BLaER1 (cell line): ENCODE data around the gene ECD.

Experiments
- H3K27ac ChIP-seq: shearing (Covaris generic); formaldehyde crosslinking; 2 replicates; pipeline ENCODE4 v1.8.1; 2022
- H3K27me3 ChIP-seq: shearing (Covaris generic); formaldehyde crosslinking; 2 replicates; pipeline ENCODE4 v1.8.1; 2022
- H3K36me3 ChIP-seq: shearing (Covaris generic); formaldehyde crosslinking; 2 replicates; pipeline ENCODE4 v1.8.1; 2022
- H3K4me1 ChIP-seq: shearing (Covaris generic); formaldehyde crosslinking; 2 replicates; pipeline ENCODE4 v1.8.1; 2022
- H3K4me2 ChIP-seq: shearing (Covaris generic); formaldehyde crosslinking; 2 replicates; pipeline ENCODE4 v1.8.1; 2022
- H3K4me3 ChIP-seq: shearing (Covaris generic); formaldehyde crosslinking; 2 replicates; pipeline ENCODE4 v1.8.1; 2022
- H3K9ac ChIP-seq: shearing (Covaris generic); formaldehyde crosslinking; 2 replicates; pipeline ENCODE4 v1.8.1; 2022
- H3K9me3 ChIP-seq: shearing (Covaris generic); formaldehyde crosslinking; 2 replicates; pipeline ENCODE4 v1.8.1; 2022
- H4K20me1 ChIP-seq: shearing (Covaris generic); formaldehyde crosslinking; 2 replicates; pipeline ENCODE4 v1.8.1; 2022
- Cebpa-rat ChIP-seq: shearing (Covaris generic); IDR thresholded peaks from 2 replicates; pipeline ENCODE4 v1.8.1; 2022

ECD gene

GRCh38 chr10:73167783-73168464, at the start of gene ECD, which contains the start of gene FAM149B1:
Gene ECD, minus strand, starts transcription at chr10:73168008. Its CDS starts 4,071 bp downstream, at chr10:73163937.
Gene FAM149B1, plus strand, starts transcription at chr10:73168119. Its CDS starts 221 bp downstream, at chr10:73168340.
- Histone ChIP-seq H3K4me1 (peaks cover 27% of the 10 kb centered on the region), H3K4me2 (peak within 1 kb of the TSS; percentile 96), H3K36me3 (peaks cover 21% of the 10 kb centered on the region), H3K4me3 (peak within 1 kb of the TSS; percentile 77), H3K27ac (peak within 1 kb of the TSS; percentile 86), H4K20me1 (peaks cover 27% of the 10 kb centered on the region), H3K27me3 (no peaks in the 10 kb centered on the region), H3K9ac (peak within 1 kb of the TSS; percentile 90), H3K9me3 (no peaks in the 10 kb centered on the region)
- TF ChIP-seq Cebpa-rat: no peak

GRCh38 chr10:73215749-73216148, 47.9 kb upstream of the ECD start:
- Histone ChIP-seq H3K4me3 (no peak overlapping the region), H4K20me1 (no peaks in the 10 kb centered on the region), H3K27me3 (no peaks in the 10 kb centered on the region), H3K4me2 (no peak overlapping the region), H3K4me1 (no peaks in the 10 kb centered on the region), H3K27ac (no peak overlapping the region), H3K36me3 (peaks cover 37% of the 10 kb centered on the region), H3K9ac (no peak overlapping the region), H3K9me3 (peaks cover 5% of the 10 kb centered on the region; the same call in 1 of the 2 replicates)
- no peak for TF ChIP-seq Cebpa-rat

DNA sequence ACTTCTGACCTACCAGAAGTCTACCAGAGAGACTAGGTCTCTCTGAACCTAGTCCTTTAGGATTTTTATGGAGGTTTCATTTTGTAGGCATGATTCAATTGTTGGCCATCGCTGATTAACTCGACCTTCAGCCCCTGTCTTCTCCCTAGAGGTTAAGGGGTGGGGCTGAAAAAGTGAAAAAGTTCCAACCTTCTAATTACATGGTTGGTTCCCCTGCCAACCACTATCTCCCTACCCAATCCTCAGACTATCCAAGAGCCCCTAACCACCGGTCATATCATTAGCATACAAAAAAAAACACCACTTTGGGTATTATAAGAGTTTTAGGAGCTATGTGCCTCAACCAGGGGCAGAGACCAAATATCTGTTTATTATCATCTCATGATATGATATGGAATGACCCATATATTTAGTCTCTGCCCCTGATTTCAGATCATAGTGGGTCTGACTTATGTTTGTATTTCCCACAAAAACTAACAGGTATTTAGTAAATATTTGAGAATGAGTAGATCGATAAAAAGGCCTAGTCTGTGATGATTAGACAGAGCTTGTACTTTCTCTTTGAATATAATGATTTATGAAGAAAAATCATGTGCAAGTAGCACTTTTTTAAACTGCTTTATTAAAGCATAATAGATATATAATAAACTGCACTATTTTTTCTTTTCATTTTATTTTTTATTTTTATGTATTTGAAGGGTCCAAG, 43.5 kb upstream of the ECD start:
- Histone ChIP-seq H3K4me2 (no peak overlapping the region), H3K9me3 (peaks cover 9% of the 10 kb centered on the region), H3K4me3 (no peak overlapping the region), H3K4me1 (no peaks in the 10 kb centered on the region), H3K9ac (no peak overlapping the region), H3K27ac (no peak overlapping the region), H3K27me3 (no peaks in the 10 kb centered on the region), H3K36me3 (peaks cover 30% of the 10 kb centered on the region), H4K20me1 (no peaks in the 10 kb centered on the region)
- TF ChIP-seq Cebpa-rat: no peak

- no peak for TF ChIP-seq Cebpa-rat
- Histone ChIP-seq H3K4me3 (no peak overlapping the region), H3K9me3 (peaks cover 15% of the 10 kb centered on the region), H4K20me1 (no peaks in the 10 kb centered on the region), H3K27ac (no peak overlapping the region), H3K4me1 (no peaks in the 10 kb centered on the region), H3K27me3 (no peaks in the 10 kb centered on the region), H3K4me2 (no peak overlapping the region), H3K36me3 (peaks cover 33% of the 10 kb centered on the region), H3K9ac (no peak overlapping the region)
Measured at GRCh38 chr10:73210395-73211105, 42.7 kb upstream of the ECD start.

GRCh38 chr10:73209705-73210104, 41.9 kb upstream of the ECD start:
- Histone ChIP-seq H4K20me1 (no peaks in the 10 kb centered on the region), H3K27me3 (no peaks in the 10 kb centered on the region), H3K4me3 (no peak overlapping the region), H3K36me3 (peaks cover 33% of the 10 kb centered on the region), H3K4me1 (no peaks in the 10 kb centered on the region), H3K9ac (no peak overlapping the region), H3K4me2 (no peak overlapping the region), H3K27ac (no peak overlapping the region), H3K9me3 (peaks cover 15% of the 10 kb centered on the region)
- TF ChIP-seq Cebpa-rat: no peak

DNA sequence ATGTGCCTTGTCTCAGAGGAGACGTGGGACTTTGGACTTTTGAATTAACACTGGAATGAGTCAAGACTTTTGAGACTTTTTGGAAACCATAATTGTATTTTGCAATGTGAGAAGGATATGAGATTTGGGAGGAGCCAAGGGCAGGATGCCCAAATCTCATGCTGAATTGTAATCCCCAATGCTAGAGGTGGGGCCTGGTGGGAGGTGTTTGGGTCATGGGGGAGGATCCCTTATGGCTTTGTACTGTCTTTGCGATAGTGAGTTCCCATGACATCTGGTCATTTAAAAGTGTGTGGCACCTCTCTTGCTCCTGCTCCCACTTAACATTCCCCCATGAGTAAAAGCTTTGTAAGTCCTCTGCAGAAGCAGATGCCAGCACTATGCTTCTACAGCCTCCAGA, 40.1 kb upstream of the ECD start:
- no peak for TF ChIP-seq Cebpa-rat

DNA sequence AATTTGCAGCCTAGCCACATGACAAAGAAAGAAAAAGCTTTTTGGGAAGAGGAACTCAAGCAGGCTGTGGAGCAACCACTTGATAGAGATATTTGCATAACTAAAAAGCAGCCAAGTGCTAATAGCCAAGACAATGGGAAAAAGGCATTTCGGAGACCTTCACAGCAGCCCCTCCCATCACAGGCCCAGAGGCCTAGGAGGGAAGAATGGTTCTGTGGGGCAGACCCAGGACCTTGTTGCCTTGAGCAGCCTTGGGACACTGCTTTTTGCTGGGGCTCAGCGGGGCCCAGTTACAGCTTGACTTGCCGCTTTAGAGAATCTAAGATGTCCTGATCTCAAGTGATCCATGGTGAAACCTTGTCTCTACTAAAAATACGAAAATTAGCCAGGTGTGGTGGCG, 38.6 kb upstream of the ECD start:
- Histone ChIP-seq H3K4me2 (no peak overlapping the region), H3K4me3 (no peak overlapping the region), H3K27ac (no peak overlapping the region), H3K27me3 (no peaks in the 10 kb centered on the region), H3K9ac (no peak overlapping the region), H3K4me1 (no peaks in the 10 kb centered on the region), H4K20me1 (no peaks in the 10 kb centered on the region), H3K36me3 (peaks cover 33% of the 10 kb centered on the region), H3K9me3 (peaks cover 15% of the 10 kb centered on the region)
- TF ChIP-seq Cebpa-rat: no peak

More for the DNA sequence above, 40.1 kb upstream of the ECD start:
- Histone ChIP-seq H3K4me3 (no peak overlapping the region), H3K36me3 (peaks cover 33% of the 10 kb centered on the region), H3K27me3 (no peaks in the 10 kb centered on the region), H3K27ac (no peak overlapping the region), H4K20me1 (no peaks in the 10 kb centered on the region), H3K9me3 (peaks cover 15% of the 10 kb centered on the region), H3K4me1 (no peaks in the 10 kb centered on the region), H3K4me2 (no peak overlapping the region), H3K9ac (no peak overlapping the region)

DNA sequence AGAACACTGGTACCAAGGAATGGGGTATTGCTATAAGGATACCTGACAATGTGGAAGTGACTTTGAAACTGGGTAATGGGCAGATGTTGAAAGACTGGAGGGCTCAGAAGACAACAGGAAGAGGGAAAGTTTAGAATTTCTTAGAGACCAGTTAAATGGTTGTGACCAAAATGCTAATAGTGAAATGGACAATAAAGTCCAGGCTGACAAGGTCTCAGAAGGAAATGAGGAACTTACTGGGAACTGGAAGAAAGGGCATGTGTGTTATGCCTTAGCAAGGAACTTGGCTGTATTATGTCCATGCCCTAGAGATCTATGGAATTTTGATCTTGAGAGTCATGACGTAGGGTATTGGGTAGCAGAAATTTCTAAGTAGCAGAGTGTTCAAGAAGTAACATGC, 38.1 kb upstream of the ECD start:
- Histone ChIP-seq H3K9me3 (peaks cover 15% of the 10 kb centered on the region), H3K4me3 (no peak overlapping the region), H3K9ac (no peak overlapping the region), H4K20me1 (no peaks in the 10 kb centered on the region), H3K27me3 (no peaks in the 10 kb centered on the region), H3K4me1 (no peaks in the 10 kb centered on the region), H3K4me2 (no peak overlapping the region), H3K36me3 (peaks cover 29% of the 10 kb centered on the region), H3K27ac (no peak overlapping the region)
- no peak for TF ChIP-seq Cebpa-rat

GRCh38 chr10:73205081-73205480, 37.3 kb upstream of the ECD start:
- no peak overlapping the region for H3K4me2 ChIP-seq
- no peak overlapping the region for H3K27ac ChIP-seq
- H4K20me1 ChIP-seq: no peaks in the 10 kb centered on the region
- TF ChIP-seq Cebpa-rat: no peak
- no peak overlapping the region for H3K4me3 ChIP-seq
- no peaks in the 10 kb centered on the region for H3K4me1 ChIP-seq
- H3K36me3 ChIP-seq: peaks cover 26% of the 10 kb centered on the region
- no peaks in the 10 kb centered on the region for H3K27me3 ChIP-seq
- H3K9ac ChIP-seq: no peak overlapping the region
- H3K9me3 ChIP-seq: peaks cover 15% of the 10 kb centered on the region

DNA sequence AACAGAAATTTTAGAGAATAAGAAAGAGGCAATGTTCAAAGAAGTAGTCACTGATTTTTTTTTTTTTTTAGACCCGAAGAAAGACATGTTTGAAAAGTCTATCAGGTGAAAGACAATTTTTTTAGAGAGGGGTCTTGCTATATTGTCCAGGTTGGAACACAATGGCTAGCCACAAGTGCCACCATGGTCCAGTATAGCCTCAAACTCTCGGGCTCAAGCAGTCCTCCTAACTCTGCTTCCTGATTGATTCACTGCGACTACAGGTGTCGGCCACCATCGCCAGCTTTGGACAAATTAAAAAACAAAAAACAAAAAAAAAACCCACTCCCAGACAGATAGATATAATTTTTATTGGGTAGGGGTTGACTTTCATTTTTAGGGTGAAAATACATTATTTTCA, 22.4 kb upstream of the ECD start:
- H3K4me3 ChIP-seq: no peak overlapping the region
- no peaks in the 10 kb centered on the region for H3K9me3 ChIP-seq
- peaks cover 9% of the 10 kb centered on the region for H3K4me1 ChIP-seq
- no peak overlapping the region for H3K9ac ChIP-seq
- H3K36me3 ChIP-seq: peaks cover 11% of the 10 kb centered on the region
- no peak for TF ChIP-seq Cebpa-rat
- H3K27ac ChIP-seq: no peak overlapping the region
- H3K4me2 ChIP-seq: no peak overlapping the region
- H4K20me1 ChIP-seq: no peaks in the 10 kb centered on the region
- no peaks in the 10 kb centered on the region for H3K27me3 ChIP-seq
